HEK293 (cell line): ENCODE data around the gene STEAP4.

ENCODE experiments used
- CTCF ChIA-PET: fragments of 350-600 bp; formaldehyde crosslinking; extraction: SDS; loops from one replicate; lab custom pipeline; 2021; ENCODE audit warnings: antibody characterized with exemption; lab: Yijun Ruan, JAX
- POLR2A ChIA-PET: fragments of 300-600 bp; formaldehyde crosslinking; extraction: SDS; loops from one replicate; lab custom pipeline; 2020; ENCODE audit warnings: antibody characterized with exemption, inconsistent platforms; lab: Yijun Ruan, JAX
- H3K27ac ChIP-seq: fragments of 200-500 bp; sonication (Bioruptor generic); 2 replicates; pipeline ENCODE4 v1.5.1; 2014; ENCODE audit warnings: low read depth, low read length, control low read depth, inconsistent platforms; ENCODE audit errors: extremely low read depth
- H3K36me3 ChIP-seq, 2 experiments: fragments of 200-500 bp in 1 of 2; sonication (Bioruptor generic) in 1 of 2; 1 replicate in 1 of 2; 2 replicates in 1 of 2; pipeline ENCODE4 v1.5.1; 2014 to 2017; ENCODE audit warnings: inconsistent platforms in 2 of 2, low read length in 2 of 2; ENCODE audit not compliant: control insufficient read depth in 2 of 2, insufficient read depth in 1 of 2
- H3K4me1 ChIP-seq: fragments of 200-500 bp; sonication (Bioruptor generic); 2 replicates; pipeline ENCODE4 v1.5.1; 2014; ENCODE audit warnings: mild to moderate bottlenecking, low read length, inconsistent platforms; ENCODE audit not compliant: control insufficient read depth, insufficient read depth
- H3K4me3 ChIP-seq: 2 replicates; pipeline ENCODE4 v1.5.1; 2011; ENCODE audit warnings: low read depth, mild to moderate bottlenecking, control low read depth, low read length, moderate library complexity
- H3K9me3 ChIP-seq: fragments of 200-500 bp; sonication (Bioruptor generic); 2 replicates; pipeline ENCODE4 v1.5.1; 2014; ENCODE audit warnings: low read depth, low read length, inconsistent platforms; ENCODE audit not compliant: control insufficient read depth, insufficient read depth
- AEBP2 ChIP-seq: fragments of 450-650 bp; formaldehyde crosslinking; IDR thresholded peaks from 2 replicates; pipeline ENCODE4 v1.5.1; 2016; ENCODE audit warnings: missing biosample characterization, missing genetic modification characterization, borderline replicate concordance
- EGR2 ChIP-seq: fragments of 450-650 bp; formaldehyde crosslinking; IDR thresholded peaks from 2 replicates; pipeline ENCODE4 v1.5.1; 2016; ENCODE audit warnings: low read depth, missing biosample characterization, missing genetic modification characterization
- FEZF1 ChIP-seq: fragments of 450-650 bp; formaldehyde crosslinking; IDR thresholded peaks from 2 replicates; pipeline ENCODE4 v1.5.1; 2016; ENCODE audit warnings: missing biosample characterization, missing genetic modification characterization
- GLI4 ChIP-seq: fragments of 450-650 bp; formaldehyde crosslinking; IDR thresholded peaks from 2 replicates; pipeline ENCODE4 v1.5.1; 2016; ENCODE audit warnings: missing biosample characterization, missing genetic modification characterization
- GLIS2 ChIP-seq: fragments of 450-650 bp; formaldehyde crosslinking; IDR thresholded peaks from 2 replicates; pipeline ENCODE4 v1.5.1; 2016; ENCODE audit warnings: missing biosample characterization, missing genetic modification characterization
- HOXD13 ChIP-seq: sonication (generic); formaldehyde crosslinking; IDR thresholded peaks from 2 replicates; pipeline ENCODE4 v1.8.0; 2022; ENCODE audit warnings: missing genetic modification reagents, borderline replicate concordance
- INSM2 ChIP-seq: fragments of 450-650 bp; formaldehyde crosslinking; IDR thresholded peaks from 2 replicates; pipeline ENCODE4 v1.5.1; 2016; ENCODE audit warnings: missing biosample characterization, missing genetic modification characterization
- KLF8 ChIP-seq: fragments of 450-650 bp; formaldehyde crosslinking; IDR thresholded peaks from 2 replicates; pipeline ENCODE4 v1.5.1; 2016; ENCODE audit warnings: missing biosample characterization, missing genetic modification characterization
- PBX3 ChIP-seq: sonication (generic); formaldehyde crosslinking; IDR thresholded peaks from 2 replicates; pipeline ENCODE4 v1.8.1; 2022; ENCODE audit warnings: mild to moderate bottlenecking, moderate library complexity, missing genetic modification reagents
- REPIN1 ChIP-seq: fragments of 450-650 bp; formaldehyde crosslinking; IDR thresholded peaks from 2 replicates; pipeline ENCODE4 v1.5.1; 2017; ENCODE audit warnings: missing biosample characterization, missing genetic modification characterization, low read depth
- YY1 ChIP-seq: fragments of 450-650 bp; formaldehyde crosslinking; IDR thresholded peaks from 2 replicates; pipeline ENCODE4 v1.5.1; 2018; ENCODE audit warnings: missing biosample characterization, missing genetic modification characterization
- YY2 ChIP-seq: fragments of 450-650 bp; formaldehyde crosslinking; IDR thresholded peaks from 2 replicates; pipeline ENCODE4 v1.5.1; 2016; ENCODE audit warnings: missing biosample characterization, missing genetic modification characterization
- ZBTB26 ChIP-seq: fragments of 450-650 bp; formaldehyde crosslinking; optimal IDR thresholded peaks from 2 replicates; pipeline ENCODE3; 2016; ENCODE audit warnings: missing biosample characterization, mild to moderate bottlenecking, missing genetic modification characterization
- ZFHX2 ChIP-seq: fragments of 450-650 bp; formaldehyde crosslinking; conservative IDR thresholded peaks from 2 replicates; pipeline ENCODE4 v1.5.1; 2016; ENCODE audit warnings: missing biosample characterization, missing genetic modification characterization
- ZNF112 ChIP-seq: fragments of 450-650 bp; formaldehyde crosslinking; IDR thresholded peaks from 2 replicates; pipeline ENCODE4 v1.5.0; 2017; ENCODE audit warnings: missing biosample characterization, missing genetic modification characterization
- ZNF133 ChIP-seq: fragments of 450-650 bp; formaldehyde crosslinking; IDR thresholded peaks from 2 replicates; pipeline ENCODE4 v1.5.1; 2016; ENCODE audit warnings: missing biosample characterization, missing genetic modification characterization
- ZNF175 ChIP-seq: fragments of 450-650 bp; formaldehyde crosslinking; IDR thresholded peaks from 2 replicates; pipeline ENCODE4 v1.5.1; 2016; ENCODE audit warnings: missing biosample characterization, missing genetic modification characterization
- ZNF19 ChIP-seq: fragments of 450-650 bp; formaldehyde crosslinking; IDR thresholded peaks from 2 replicates; pipeline ENCODE4; 2016; ENCODE audit warnings: missing biosample characterization, missing genetic modification characterization, low read depth
- ZNF223 ChIP-seq: fragments of 450-650 bp; formaldehyde crosslinking; IDR thresholded peaks from 2 replicates; pipeline ENCODE4 v1.5.1; 2016; ENCODE audit warnings: missing biosample characterization, missing genetic modification characterization
- ZNF391 ChIP-seq: fragments of 450-650 bp; formaldehyde crosslinking; IDR thresholded peaks from 2 replicates; pipeline ENCODE4 v1.5.1; 2016; ENCODE audit warnings: low read depth, missing biosample characterization, missing genetic modification characterization, borderline replicate concordance
- ZNF548 ChIP-seq: fragments of 450-650 bp; formaldehyde crosslinking; IDR thresholded peaks from 2 replicates; pipeline ENCODE4 v1.5.1; 2016; ENCODE audit warnings: missing biosample characterization, missing genetic modification characterization
- ZNF645 ChIP-seq: fragments of 450-650 bp; formaldehyde crosslinking; IDR thresholded peaks from 2 replicates; pipeline ENCODE4; 2016; ENCODE audit warnings: missing biosample characterization, missing genetic modification characterization
- ZNF664 ChIP-seq: fragments of 450-650 bp; formaldehyde crosslinking; IDR thresholded peaks from 2 replicates; pipeline ENCODE4 v1.5.1; 2016; ENCODE audit warnings: missing biosample characterization, missing genetic modification characterization
- ZNF747 ChIP-seq: fragments of 450-650 bp; formaldehyde crosslinking; IDR thresholded peaks from 2 replicates; pipeline ENCODE4 v1.5.1; 2016; ENCODE audit warnings: missing biosample characterization, missing genetic modification characterization
- ZSCAN16 ChIP-seq: fragments of 450-650 bp; formaldehyde crosslinking; IDR thresholded peaks from 2 replicates; pipeline ENCODE4 v1.5.1; 2016; ENCODE audit warnings: missing biosample characterization, missing genetic modification characterization
- ZSCAN23 ChIP-seq: fragments of 450-650 bp; formaldehyde crosslinking; IDR thresholded peaks from 2 replicates; pipeline ENCODE4 v1.5.1; 2016; ENCODE audit warnings: missing biosample characterization, missing genetic modification characterization

The STEAP4 gene

GRCh38 chr7:88233828-88234227, 72.9 kb downstream of the STEAP4 start:
- Histone ChIP-seq H3K4me3 (no peak overlapping the region), H3K36me3 (no peaks in the 10 kb centered on the region), H3K4me1 (no peaks in the 10 kb centered on the region), H3K9me3 (no peaks in the 10 kb centered on the region), H3K27ac (no peak overlapping the region)
- TF ChIP-seq YY1 (tag by site-specific recombination) (no peak), ZNF223 (no peak), ZBTB26 (no peak), HOXD13 (CRISPR knock-in tag) (no peak), ZSCAN16 (tag by site-specific recombination) (no peak), ZSCAN23 (tag by site-specific recombination) (no peak), ZNF133 (tag by site-specific recombination) (no peak), ZNF664 (no peak), ZNF645 (tag by site-specific recombination) (no peak), GLI4 (tag by site-specific recombination) (no peak), ZNF391 (tag by site-specific recombination) (no peak), ZNF175 (tag by site-specific recombination) (no peak), AEBP2 (no peak), ZNF548 (tag by site-specific recombination) (no peak)
- POLR2A ChIA-PET: no interaction called here
- CTCF ChIA-PET: no interaction called here

- Histone ChIP-seq H3K4me1 (no peaks in the 10 kb centered on the region), H3K36me3 (no peaks in the 10 kb centered on the region), H3K4me3 (no peak overlapping the region), H3K27ac (no peak overlapping the region), H3K9me3 (no peaks in the 10 kb centered on the region)
- ChIA-PET POLR2A (no interaction called here), CTCF (no interaction called here)
- 0 out of 2 replicates have a peak, but pooled peaks have one; percentile 24 for TF ChIP-seq ZFHX2 (tag by site-specific recombination)
- no peak for TF ChIP-seq ZNF747 (tag by site-specific recombination)
- peak; percentile 72; the same call in 1 of the 2 replicates for TF ChIP-seq EGR2 (tag by site-specific recombination)
- no peak for TF ChIP-seq KLF8 (tag by site-specific recombination)
- TF ChIP-seq REPIN1 (tag by site-specific recombination): no peak
- no peak for TF ChIP-seq ZNF112
- no peak for TF ChIP-seq INSM2
- no peak for TF ChIP-seq GLI4 (tag by site-specific recombination)
- TF ChIP-seq PBX3 (CRISPR knock-in tag): no peak
- TF ChIP-seq GLIS2: no peak
- TF ChIP-seq FEZF1 (tag by site-specific recombination): no peak
- TF ChIP-seq YY2 (tag by site-specific recombination): no peak
- TF ChIP-seq ZNF19: no peak
Observed at GRCh38 chr7:88230646-88231045, 76.0 kb downstream of the STEAP4 start.
